ENCODE results near the gene CAT.

The CAT gene

GRCh38 chr11:34458525-34458924 is 19.8 kb downstream of the CAT start:
- ATAC-seq (ENCODE audit: low read depth): no peak
- Mint-ChIP-seq H3K27ac (peak overlapping the region; percentile 4), H3K4me3 (no peak overlapping the region), H3K9me3 (no peaks in the 10 kb centered on the region), H3K4me1 (no peaks in the 10 kb centered on the region), H3K27me3 (no peaks in the 10 kb centered on the region), H3K36me3 (peaks cover 53% of the 10 kb centered on the region)
- no peak for DNase-seq (ENCODE audit: low spot score in 2 of 2)

DNA sequence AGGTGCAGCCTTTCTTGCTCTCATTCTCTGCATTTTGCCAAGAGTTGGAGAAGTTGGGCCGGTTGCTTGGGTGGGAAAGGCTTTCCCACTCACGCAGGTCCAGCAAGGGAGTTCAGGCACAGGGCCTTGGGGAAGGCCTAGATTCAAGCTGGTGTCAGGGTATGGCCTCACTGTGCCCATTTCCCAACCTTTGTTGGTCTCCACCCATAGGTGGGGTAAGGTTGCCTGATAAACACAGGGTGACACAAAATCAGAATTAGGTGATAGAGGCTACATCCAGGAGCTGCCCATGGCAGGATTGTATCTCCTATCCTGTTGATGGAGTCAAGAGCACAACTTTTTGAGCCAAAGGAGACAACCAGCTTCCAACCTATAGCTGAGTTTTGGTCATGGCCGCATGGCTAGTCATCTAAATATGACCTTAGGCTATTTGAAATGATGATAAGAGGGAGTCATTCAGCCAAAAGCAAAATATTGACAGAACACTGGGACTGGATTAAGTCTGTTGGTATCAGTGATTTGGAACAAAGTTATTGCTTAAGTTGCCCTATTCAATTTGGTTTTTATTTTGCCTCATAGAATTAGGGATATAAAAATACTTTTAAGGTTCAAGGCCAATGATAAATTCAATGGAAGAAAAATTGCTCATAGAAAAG is 20.9 kb downstream of the CAT start:
- ATAC-seq (ENCODE audit: low read depth): no peak
- no peak overlapping the region for H3K4me3 Mint-ChIP-seq
- no peaks in the 10 kb centered on the region for H3K27me3 Mint-ChIP-seq
- H3K9me3 Mint-ChIP-seq: no peaks in the 10 kb centered on the region
- H3K4me1 Mint-ChIP-seq: no peaks in the 10 kb centered on the region
- peaks cover 56% of the 10 kb centered on the region for H3K36me3 Mint-ChIP-seq
- DNase-seq (ENCODE audit: low spot score in 2 of 2): no peak
- no peak overlapping the region for H3K27ac Mint-ChIP-seq

DNA sequence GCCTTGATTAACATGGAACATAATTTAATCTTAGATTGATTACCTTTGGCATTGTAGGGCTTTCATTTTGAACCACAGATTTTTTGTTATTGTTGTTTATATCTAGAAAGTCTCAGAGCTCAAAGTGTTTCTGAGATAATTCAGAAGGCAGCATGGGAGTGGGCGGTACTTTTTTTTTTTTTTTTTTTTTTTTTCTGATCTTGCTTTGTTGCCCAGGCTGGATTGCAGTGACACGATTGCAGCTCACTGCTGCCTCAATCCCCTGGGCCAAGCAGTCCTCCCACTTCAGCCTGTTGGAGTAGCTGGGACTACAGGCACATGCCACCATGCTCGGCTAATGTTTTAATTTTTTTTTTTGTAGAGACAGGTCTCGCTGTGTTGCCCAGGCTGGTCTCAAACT is 21.5 kb downstream of the CAT start:
- no peaks in the 10 kb centered on the region for H3K27me3 Mint-ChIP-seq
- ATAC-seq (ENCODE audit: low read depth) (no peak), DNase-seq (ENCODE audit: low spot score in 2 of 2) (no peak)
- H3K27ac Mint-ChIP-seq: no peak overlapping the region
- H3K4me3 Mint-ChIP-seq: no peak overlapping the region
- H3K36me3 Mint-ChIP-seq: peaks cover 57% of the 10 kb centered on the region
- no peaks in the 10 kb centered on the region for H3K9me3 Mint-ChIP-seq
- no peaks in the 10 kb centered on the region for H3K4me1 Mint-ChIP-seq

DNA sequence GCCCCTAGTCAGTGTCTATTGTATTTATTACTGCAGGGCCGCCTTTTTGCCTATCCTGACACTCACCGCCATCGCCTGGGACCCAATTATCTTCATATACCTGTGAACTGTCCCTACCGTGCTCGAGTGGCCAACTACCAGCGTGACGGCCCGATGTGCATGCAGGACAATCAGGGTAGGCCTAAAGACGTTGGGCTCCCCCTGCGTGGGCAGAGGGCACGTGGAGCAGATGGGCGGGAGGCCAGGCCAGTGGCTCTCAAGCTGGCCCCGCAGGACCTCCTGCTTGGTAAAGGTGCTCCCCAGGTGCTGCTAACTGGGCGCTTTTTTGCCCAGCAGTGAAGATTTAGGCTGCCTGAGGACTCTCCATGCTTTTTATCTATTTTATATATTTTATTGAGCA is 22.5 kb downstream of the CAT start:
- no peak for DNase-seq (ENCODE audit: low spot score in 2 of 2)
- peaks cover 65% of the 10 kb centered on the region for H3K36me3 Mint-ChIP-seq
- no peaks in the 10 kb centered on the region for H3K4me1 Mint-ChIP-seq
- ATAC-seq (ENCODE audit: low read depth): no peak
- H3K4me3 Mint-ChIP-seq: no peak overlapping the region
- peaks cover 4% of the 10 kb centered on the region for H3K9me3 Mint-ChIP-seq
- no peak overlapping the region for H3K27ac Mint-ChIP-seq
- H3K27me3 Mint-ChIP-seq: no peaks in the 10 kb centered on the region

- Mint-ChIP-seq H3K27ac (peak overlapping the region; percentile 33), H3K4me3 (no peak overlapping the region), H3K4me1 (no peaks in the 10 kb centered on the region), H3K9me3 (peaks cover 7% of the 10 kb centered on the region), H3K27me3 (no peaks in the 10 kb centered on the region), H3K36me3 (peaks cover 54% of the 10 kb centered on the region)
- ATAC-seq (ENCODE audit: low read depth): peak; percentile 22
- no peak for DNase-seq (ENCODE audit: low spot score in 2 of 2)
Observed at GRCh38 chr11:34464591-34465051, 25.9 kb downstream of the CAT start.

- H3K4me3 Mint-ChIP-seq: no peak overlapping the region
- DNase-seq (ENCODE audit: low spot score in 2 of 2): no peak
- peaks cover 54% of the 10 kb centered on the region for H3K36me3 Mint-ChIP-seq
- H3K27me3 Mint-ChIP-seq: no peaks in the 10 kb centered on the region
- no peak overlapping the region for H3K27ac Mint-ChIP-seq
- no peak for ATAC-seq (ENCODE audit: low read depth)
- H3K4me1 Mint-ChIP-seq: no peaks in the 10 kb centered on the region
- peaks cover 7% of the 10 kb centered on the region for H3K9me3 Mint-ChIP-seq
Observed at GRCh38 chr11:34466802-34467488, 28.2 kb downstream of the CAT start.

GRCh38 chr11:34468209-34468841 is 29.6 kb downstream of the CAT start:
- Mint-ChIP-seq H3K9me3 (peaks cover 7% of the 10 kb centered on the region), H3K27me3 (no peaks in the 10 kb centered on the region), H3K4me3 (no peak overlapping the region), H3K4me1 (no peaks in the 10 kb centered on the region), H3K36me3 (peaks cover 46% of the 10 kb centered on the region), H3K27ac (no peak overlapping the region)
- peak in 1 of 2 donors; percentile 14 for DNase-seq (ENCODE audit: low spot score in 2 of 2)
- peak; percentile 55 for ATAC-seq (ENCODE audit: low read depth)

DNA sequence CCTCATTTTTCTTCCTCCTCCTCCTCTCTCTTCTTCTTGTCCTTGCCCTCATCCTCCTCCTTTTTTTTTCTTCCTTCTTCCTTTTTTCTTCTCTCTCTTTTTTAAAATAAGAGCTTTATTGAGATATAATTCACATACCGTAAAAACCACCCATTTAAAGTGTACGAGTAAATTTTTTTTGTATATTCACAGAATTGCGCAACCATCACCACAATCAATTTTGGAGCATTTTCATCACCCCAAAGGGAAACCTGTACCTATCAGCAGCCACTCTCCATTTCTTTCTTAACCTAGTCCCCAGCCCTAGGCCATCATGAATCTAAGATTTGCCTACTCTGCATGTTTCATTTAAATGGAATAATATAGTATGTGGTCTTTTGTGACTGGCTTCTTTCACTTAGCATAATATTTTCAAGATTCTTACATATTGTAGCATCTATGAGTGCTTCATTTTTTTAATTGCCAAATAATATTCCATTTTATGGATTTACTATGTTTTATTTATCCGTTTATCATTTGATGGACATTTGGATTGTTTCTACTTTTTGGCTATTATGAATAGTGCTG is 35.0 kb downstream of the CAT start:
- H3K36me3 Mint-ChIP-seq: peaks cover 18% of the 10 kb centered on the region
- no peaks in the 10 kb centered on the region for H3K4me1 Mint-ChIP-seq
- DNase-seq (ENCODE audit: low spot score in 2 of 2) (no peak), ATAC-seq (ENCODE audit: low read depth) (no peak)
- no peak overlapping the region for H3K4me3 Mint-ChIP-seq
- no peak overlapping the region for H3K27ac Mint-ChIP-seq
- no peaks in the 10 kb centered on the region for H3K27me3 Mint-ChIP-seq
- H3K9me3 Mint-ChIP-seq: no peaks in the 10 kb centered on the region

DNA sequence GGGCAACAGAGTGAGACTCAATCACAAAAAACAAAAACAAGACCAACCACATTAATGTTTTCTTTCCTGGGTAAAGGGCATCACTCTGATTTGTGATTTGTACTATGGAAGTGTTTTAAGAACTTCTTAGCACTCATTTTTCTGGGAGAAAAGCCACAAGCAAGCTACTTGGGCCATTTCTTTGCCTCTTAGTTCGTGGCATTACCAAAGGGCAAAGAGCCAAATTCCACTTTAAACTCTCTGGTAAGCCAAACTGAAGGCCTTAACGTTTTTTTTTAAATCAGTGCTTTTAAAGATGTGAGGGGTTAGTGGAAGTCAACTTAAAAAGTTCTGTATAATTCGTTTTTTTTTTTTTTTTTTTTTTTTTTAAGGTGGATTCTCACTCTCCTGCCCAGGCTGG is 36.9 kb downstream of the CAT start:
- no peak for DNase-seq (ENCODE audit: low spot score in 2 of 2)
- ATAC-seq (ENCODE audit: low read depth): no peak
- no peak overlapping the region for H3K4me3 Mint-ChIP-seq
- no peaks in the 10 kb centered on the region for H3K4me1 Mint-ChIP-seq
- H3K9me3 Mint-ChIP-seq: no peaks in the 10 kb centered on the region
- H3K36me3 Mint-ChIP-seq: peaks cover 16% of the 10 kb centered on the region
- no peak overlapping the region for H3K27ac Mint-ChIP-seq
- H3K27me3 Mint-ChIP-seq: no peaks in the 10 kb centered on the region

DNA sequence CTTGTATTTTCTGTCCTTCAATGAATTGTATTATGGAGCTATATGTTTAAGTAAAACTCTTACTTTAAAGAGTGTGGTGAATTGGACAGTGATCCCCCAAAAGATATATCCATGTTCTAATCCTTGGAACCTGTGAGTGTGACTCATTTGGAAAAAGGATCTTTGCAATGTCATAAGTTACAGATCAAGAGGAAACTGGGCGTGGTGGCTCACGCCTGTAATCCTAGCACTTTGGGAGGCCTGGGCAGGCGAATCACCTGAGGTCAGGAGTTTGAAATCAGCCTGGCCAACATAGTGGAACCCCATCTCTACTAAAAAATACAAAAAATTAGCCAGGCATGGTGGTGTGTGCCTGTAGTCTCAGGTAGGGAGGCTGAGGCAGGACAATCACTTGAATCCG is 38.1 kb downstream of the CAT start:
- no peaks in the 10 kb centered on the region for H3K9me3 Mint-ChIP-seq
- no peak for ATAC-seq (ENCODE audit: low read depth)
- no peak for DNase-seq (ENCODE audit: low spot score in 2 of 2)
- no peak overlapping the region for H3K27ac Mint-ChIP-seq
- no peaks in the 10 kb centered on the region for H3K4me1 Mint-ChIP-seq
- H3K36me3 Mint-ChIP-seq: peaks cover 10% of the 10 kb centered on the region
- H3K27me3 Mint-ChIP-seq: no peaks in the 10 kb centered on the region
- no peak overlapping the region for H3K4me3 Mint-ChIP-seq

DNA sequence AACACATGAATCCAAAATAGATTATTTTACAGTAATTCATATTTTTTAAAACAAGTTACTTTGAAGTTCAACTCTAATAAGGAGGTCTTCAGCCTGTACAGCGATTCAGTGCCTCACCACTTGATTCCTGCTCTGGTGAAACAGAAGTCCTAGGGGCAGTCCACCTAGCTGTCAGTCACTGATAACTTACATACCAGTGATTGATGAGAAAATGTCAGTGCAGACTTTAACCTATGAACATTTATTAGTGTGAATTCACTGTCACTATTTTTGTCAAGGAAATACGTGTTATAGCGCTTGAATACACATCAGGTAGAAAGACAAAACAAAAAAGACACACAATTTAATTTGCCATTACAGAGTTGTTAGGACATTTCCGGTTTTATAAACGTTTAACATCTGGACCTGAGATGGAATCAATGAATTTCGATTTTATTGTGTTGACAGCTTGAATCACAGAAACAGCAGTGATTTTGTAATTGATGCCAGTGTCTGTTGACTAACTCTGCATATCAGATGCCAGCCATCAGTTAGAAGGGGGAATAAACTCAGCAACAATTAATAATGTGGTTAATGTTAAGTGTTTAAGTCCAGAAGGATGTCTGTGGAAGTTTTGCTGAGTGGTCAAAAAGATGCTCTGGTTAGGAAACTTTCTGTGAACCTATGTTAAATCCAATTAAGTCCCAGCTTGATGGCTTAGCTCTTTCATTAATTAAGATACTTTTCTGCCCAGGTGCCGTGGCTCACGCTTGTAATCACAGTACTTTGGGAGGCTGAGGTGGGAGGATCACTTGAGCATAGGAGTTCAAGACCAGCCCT is 40.3 kb downstream of the CAT start:
- H3K4me3 Mint-ChIP-seq: no peak overlapping the region
- no peak overlapping the region for H3K27ac Mint-ChIP-seq
- H3K36me3 Mint-ChIP-seq: peaks cover 4% of the 10 kb centered on the region
- H3K27me3 Mint-ChIP-seq: peaks cover 3% of the 10 kb centered on the region
- no peaks in the 10 kb centered on the region for H3K9me3 Mint-ChIP-seq
- ATAC-seq (ENCODE audit: low read depth) (no peak), DNase-seq (ENCODE audit: low spot score in 2 of 2) (no peak)
- no peaks in the 10 kb centered on the region for H3K4me1 Mint-ChIP-seq

DNA sequence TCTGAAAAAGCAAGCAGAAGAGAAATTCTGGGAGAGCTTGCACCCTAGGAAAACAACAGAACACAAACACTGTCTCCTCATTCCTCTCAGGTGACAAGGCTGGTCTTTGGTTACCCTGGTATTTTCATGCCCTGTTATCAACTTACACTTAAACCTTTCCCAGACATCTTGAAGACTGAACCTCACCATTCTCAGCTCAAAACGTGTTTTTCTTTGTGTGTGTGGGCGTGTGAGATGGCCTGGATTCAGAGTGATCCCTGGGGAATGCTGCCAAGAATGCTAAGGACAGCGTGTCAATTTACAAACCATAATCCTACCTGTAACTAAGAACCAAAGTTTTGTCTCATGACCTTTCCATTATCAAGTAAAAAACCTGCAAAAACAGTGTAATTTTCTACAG is 41.6 kb downstream of the CAT start:
- H3K9me3 Mint-ChIP-seq: no peaks in the 10 kb centered on the region
- H3K4me3 Mint-ChIP-seq: no peak overlapping the region
- no peaks in the 10 kb centered on the region for H3K4me1 Mint-ChIP-seq

DNA sequence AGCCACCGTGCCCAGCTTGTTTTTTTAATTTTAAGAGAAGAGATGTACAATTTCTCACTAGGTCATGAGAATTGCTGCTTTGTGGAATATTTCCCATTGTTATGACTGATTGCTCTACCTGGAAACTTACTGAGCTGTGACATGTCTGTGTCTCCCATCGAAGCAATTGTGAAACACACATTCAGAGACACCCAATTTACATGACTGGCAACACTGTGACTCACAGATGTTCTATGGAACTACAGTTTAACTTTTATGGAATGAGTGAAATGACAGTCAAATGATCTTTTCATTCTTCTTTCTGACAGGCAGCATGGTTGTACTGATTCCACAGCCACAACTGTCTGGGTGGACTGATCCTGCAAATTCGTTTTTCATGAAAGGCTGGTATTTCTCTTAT is 42.6 kb downstream of the CAT start:
- ATAC-seq (ENCODE audit: low read depth): no peak

More for the DNA sequence above, 41.6 kb downstream of the CAT start:
- Mint-ChIP-seq H3K36me3 (no peaks in the 10 kb centered on the region), H3K27ac (no peak overlapping the region), H3K27me3 (peaks cover 6% of the 10 kb centered on the region)
- ATAC-seq (ENCODE audit: low read depth) (no peak), DNase-seq (ENCODE audit: low spot score in 2 of 2) (no peak)

More for the DNA sequence above, 42.6 kb downstream of the CAT start:
- Mint-ChIP-seq H3K36me3 (no peaks in the 10 kb centered on the region), H3K9me3 (no peaks in the 10 kb centered on the region), H3K4me3 (no peak overlapping the region), H3K4me1 (no peaks in the 10 kb centered on the region), H3K27ac (no peak overlapping the region), H3K27me3 (peaks cover 6% of the 10 kb centered on the region)
- no peak for DNase-seq (ENCODE audit: low spot score in 2 of 2)
